Astrocyte (in vitro differentiated cells and primary cell): ENCODE measurements around the gene STAB2. TPM values are rescaled to one million over a fixed set of nuclear protein-coding genes. Genes with fewer than 3 reads are reported as not detected.

ENCODE experiments used
- DNase-seq: peaks from one replicate; pipeline ENCODE4 v3.0.0-alpha.2; 2010; ENCODE audit warnings: low read depth
- FAIRE-seq: peaks from 2 replicates; lab custom pipeline; 2011; peaks lifted over from hg19 to GRCh38; lab: Jason Lieb, UNC
- H2AFZ ChIP-seq: 2 replicates; pipeline ENCODE4 v1.6.0; 2012; ENCODE audit warnings: low read depth, low read length, inconsistent platforms
- H3K27ac ChIP-seq: 2 replicates; pipeline ENCODE4 v1.5.1; 2011; ENCODE audit warnings: low read depth, low read length, inconsistent platforms
- H3K27me3 ChIP-seq: 2 replicates; pipeline ENCODE4 v1.6.0; 2011; ENCODE audit warnings: low read length, inconsistent platforms; ENCODE audit not compliant: insufficient read depth
- H3K36me3 ChIP-seq: 2 replicates; pipeline ENCODE4 v1.5.1; 2011; ENCODE audit warnings: low read length, inconsistent platforms; ENCODE audit not compliant: insufficient read depth
- H3K4me1 ChIP-seq: 2 replicates; pipeline ENCODE4 v1.5.1; 2011; ENCODE audit warnings: low read length, inconsistent platforms; ENCODE audit not compliant: insufficient read depth
- H3K4me2 ChIP-seq: 2 replicates; pipeline ENCODE4 v1.6.0; 2012; ENCODE audit warnings: low read length, inconsistent platforms
- H3K4me3 ChIP-seq: 2 replicates; pipeline ENCODE4 v1.5.1; 2011; ENCODE audit warnings: low read depth, mild to moderate bottlenecking, low read length, inconsistent platforms; ENCODE audit not compliant: insufficient read depth
- H3K79me2 ChIP-seq: 2 replicates; pipeline ENCODE4 v1.6.0; 2012; ENCODE audit warnings: mild to moderate bottlenecking, low read length, inconsistent platforms; ENCODE audit not compliant: insufficient read depth
- H3K9ac ChIP-seq: 2 replicates; pipeline ENCODE4 v1.6.0; 2012; ENCODE audit warnings: mild to moderate bottlenecking, low read length, inconsistent platforms
- H3K9me3 ChIP-seq: 2 replicates; pipeline ENCODE4 v1.5.1; 2012; ENCODE audit warnings: low read depth, mild to moderate bottlenecking, low read length, inconsistent platforms; ENCODE audit not compliant: insufficient read depth
- H4K20me1 ChIP-seq: 2 replicates; pipeline ENCODE4 v1.6.0; 2012; ENCODE audit warnings: low read length, inconsistent platforms; ENCODE audit not compliant: insufficient read depth
- H3K27ac Mint-ChIP-seq: one replicate; pipeline ENCODE4 v1.8.0; 2021; ENCODE audit warnings: mild to moderate bottlenecking, mixed read lengths; ENCODE audit not compliant: unreplicated experiment
- H3K27me3 Mint-ChIP-seq: one replicate; pipeline ENCODE4 v1.8.0; 2021; ENCODE audit warnings: low read depth, mixed read lengths; ENCODE audit not compliant: unreplicated experiment
- H3K36me3 Mint-ChIP-seq: one replicate; pipeline ENCODE4 v1.8.0; 2021; ENCODE audit warnings: low read depth, mixed read lengths; ENCODE audit not compliant: unreplicated experiment
- H3K4me1 Mint-ChIP-seq: one replicate; pipeline ENCODE4 v1.8.0; 2021; ENCODE audit warnings: low read depth, mixed read lengths; ENCODE audit not compliant: unreplicated experiment
- H3K4me3 Mint-ChIP-seq: one replicate; pipeline ENCODE4 v1.8.0; 2021; ENCODE audit warnings: mild to moderate bottlenecking, moderate library complexity, mixed read lengths; ENCODE audit not compliant: unreplicated experiment
- H3K9me3 Mint-ChIP-seq: one replicate; pipeline ENCODE4 v1.8.0; 2021; ENCODE audit warnings: mild to moderate bottlenecking, mixed read lengths; ENCODE audit not compliant: unreplicated experiment
- EZH2 ChIP-seq: IDR thresholded peaks from 2 replicates; pipeline ENCODE4 v1.6.1; 2012; ENCODE audit warnings: mild to moderate bottlenecking, low read length, inconsistent platforms; ENCODE audit not compliant: insufficient read depth
- total RNA-seq: library from RNA; stranded (reverse); gene quantifications from 2 replicates; pipeline ENCODE4 v1.2.1, GENCODE V29; 2021
- TF ChIP-seq, protein P1 (sequence below): IDR thresholded peaks from 2 replicates; pipeline ENCODE4 v1.5.1; 2011; ENCODE audit warnings: low read depth, mild to moderate bottlenecking, inconsistent platforms, low read length, moderate library complexity; ENCODE audit not compliant: insufficient read depth

Gene STAB2
- total RNA-seq, 1 donor from 2014 or later: not detected

DNA sequence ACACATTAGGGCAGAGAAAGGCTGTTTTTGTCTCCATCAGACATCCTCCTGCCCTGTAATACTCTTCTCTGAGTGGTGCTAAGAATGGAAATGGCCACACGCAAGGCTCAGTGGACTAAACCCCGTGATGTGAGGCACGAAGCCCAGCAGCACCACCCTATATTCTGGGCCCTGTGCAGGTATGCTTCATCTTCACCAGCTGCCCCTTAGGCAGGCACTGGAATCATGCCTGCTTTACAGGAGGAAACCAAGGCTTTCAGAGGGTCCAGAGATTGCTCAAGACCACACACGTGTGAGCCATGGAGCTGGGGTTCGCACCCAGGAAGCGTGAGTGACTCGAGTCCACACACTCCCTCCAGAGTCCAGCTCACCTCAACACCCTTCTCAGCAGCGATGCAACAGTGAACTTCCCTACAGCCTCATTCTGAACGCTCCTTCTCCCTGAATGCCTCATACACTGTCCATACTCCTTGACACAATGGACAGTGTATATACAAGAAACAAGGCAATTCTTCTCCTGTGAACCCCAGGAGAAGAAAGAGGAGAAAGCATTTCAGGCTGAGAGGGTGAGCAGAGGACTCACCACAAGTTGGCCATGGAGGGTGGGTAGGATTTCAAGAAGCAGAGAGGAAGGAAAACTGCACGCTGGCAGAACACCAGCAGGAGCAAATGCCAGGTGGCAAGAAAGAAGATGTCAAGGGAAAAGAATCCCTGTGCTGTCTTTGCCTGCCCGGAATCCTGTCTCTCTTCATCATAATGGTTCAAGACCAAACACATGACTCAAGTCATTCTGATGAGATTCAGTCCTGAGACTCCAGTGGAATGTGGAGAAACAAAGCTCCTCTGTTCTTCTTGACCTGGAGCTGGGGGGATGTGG lies 214.9 kb downstream of the STAB2 start:
- Mint-ChIP-seq H3K4me1 (peaks cover 41% of the 10 kb centered on the region), H3K4me3 (peak overlapping the region; percentile 54), H3K27me3 (no peaks in the 10 kb centered on the region), H3K36me3 (peaks cover 10% of the 10 kb centered on the region), H3K27ac (peak overlapping the region; percentile 92), H3K9me3 (no peaks in the 10 kb centered on the region)
- Histone ChIP-seq H2AFZ (no peak overlapping the region), H3K36me3 (peaks cover 11% of the 10 kb centered on the region), H3K79me2 (peaks cover 16% of the 10 kb centered on the region), H3K4me2 (peak overlapping the region; percentile 66), H3K9me3 (no peaks in the 10 kb centered on the region), H3K4me1 (peaks cover 67% of the 10 kb centered on the region), H4K20me1 (peaks cover 2% of the 10 kb centered on the region), H3K9ac (peak overlapping the region; percentile 62), H3K27ac (peak overlapping the region; percentile 81), H3K27me3 (no peaks in the 10 kb centered on the region), H3K4me3 (no peak overlapping the region)
- peak; percentile 20 for FAIRE-seq
- peak; percentile 93 for DNase-seq
- TF ChIP-seq EZH2: no peak

DNA sequence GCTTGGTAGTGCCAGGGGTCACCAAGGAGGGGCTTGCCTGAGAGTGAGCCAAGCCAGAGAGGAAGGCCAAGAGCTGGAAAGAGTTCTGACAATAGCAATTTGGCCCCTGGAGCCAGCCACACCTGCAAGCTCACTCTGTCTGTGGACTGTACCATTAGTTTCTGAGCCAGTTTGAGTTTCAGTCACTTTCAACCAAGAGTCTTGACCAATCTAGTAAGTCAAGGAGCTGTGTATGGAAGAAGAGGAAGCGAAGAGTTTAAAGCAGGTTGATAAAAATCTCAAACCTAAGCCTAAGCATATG lies 215.5 kb downstream of the STAB2 start:
- Mint-ChIP-seq H3K9me3 (no peaks in the 10 kb centered on the region), H3K36me3 (peaks cover 10% of the 10 kb centered on the region), H3K27me3 (no peaks in the 10 kb centered on the region), H3K4me1 (peaks cover 44% of the 10 kb centered on the region), H3K4me3 (peak overlapping the region; percentile 54), H3K27ac (peak overlapping the region; percentile 92)
- peak overlapping the region; percentile 66 for H3K4me2 ChIP-seq
- H3K9ac ChIP-seq: peak overlapping the region; percentile 35
- H3K36me3 ChIP-seq: peaks cover 8% of the 10 kb centered on the region
- no peak overlapping the region for H2AFZ ChIP-seq
- H3K27ac ChIP-seq: peak overlapping the region; percentile 81
- H3K4me3 ChIP-seq: no peak overlapping the region
- DNase-seq (no peak), FAIRE-seq (no peak)
- H3K27me3 ChIP-seq: no peaks in the 10 kb centered on the region
- H3K9me3 ChIP-seq: no peaks in the 10 kb centered on the region
- TF ChIP-seq, protein P1, sequence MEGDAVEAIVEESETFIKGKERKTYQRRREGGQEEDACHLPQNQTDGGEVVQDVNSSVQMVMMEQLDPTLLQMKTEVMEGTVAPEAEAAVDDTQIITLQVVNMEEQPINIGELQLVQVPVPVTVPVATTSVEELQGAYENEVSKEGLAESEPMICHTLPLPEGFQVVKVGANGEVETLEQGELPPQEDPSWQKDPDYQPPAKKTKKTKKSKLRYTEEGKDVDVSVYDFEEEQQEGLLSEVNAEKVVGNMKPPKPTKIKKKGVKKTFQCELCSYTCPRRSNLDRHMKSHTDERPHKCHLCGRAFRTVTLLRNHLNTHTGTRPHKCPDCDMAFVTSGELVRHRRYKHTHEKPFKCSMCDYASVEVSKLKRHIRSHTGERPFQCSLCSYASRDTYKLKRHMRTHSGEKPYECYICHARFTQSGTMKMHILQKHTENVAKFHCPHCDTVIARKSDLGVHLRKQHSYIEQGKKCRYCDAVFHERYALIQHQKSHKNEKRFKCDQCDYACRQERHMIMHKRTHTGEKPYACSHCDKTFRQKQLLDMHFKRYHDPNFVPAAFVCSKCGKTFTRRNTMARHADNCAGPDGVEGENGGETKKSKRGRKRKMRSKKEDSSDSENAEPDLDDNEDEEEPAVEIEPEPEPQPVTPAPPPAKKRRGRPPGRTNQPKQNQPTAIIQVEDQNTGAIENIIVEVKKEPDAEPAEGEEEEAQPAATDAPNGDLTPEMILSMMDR: no peak
- no peak for TF ChIP-seq EZH2
- peaks cover 72% of the 10 kb centered on the region for H3K4me1 ChIP-seq
- H4K20me1 ChIP-seq: peaks cover 4% of the 10 kb centered on the region
- H3K79me2 ChIP-seq: peaks cover 22% of the 10 kb centered on the region

DNA sequence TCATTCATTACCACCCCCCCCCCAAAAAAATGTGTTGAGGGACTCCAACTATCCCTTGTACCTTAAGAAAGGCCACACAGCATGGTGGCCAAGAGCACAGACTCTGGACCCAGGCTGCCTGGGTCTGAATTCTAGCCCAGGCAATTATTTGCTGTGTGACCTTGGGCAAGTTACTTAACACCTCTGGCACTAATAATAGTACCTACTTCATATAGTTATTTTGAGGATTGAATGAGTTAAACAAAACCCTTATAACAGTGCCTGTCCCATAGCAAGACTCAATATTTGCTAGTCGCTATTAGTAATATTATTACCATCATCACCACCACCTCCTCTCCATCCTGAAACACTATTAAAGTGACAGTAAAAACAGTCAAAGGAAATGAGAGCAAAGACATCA lies 216.8 kb downstream of the STAB2 start:
- no peaks in the 10 kb centered on the region for H3K36me3 ChIP-seq
- Mint-ChIP-seq H3K4me1 (peaks cover 44% of the 10 kb centered on the region), H3K27me3 (no peaks in the 10 kb centered on the region), H3K36me3 (peaks cover 10% of the 10 kb centered on the region), H3K4me3 (no peak overlapping the region), H3K27ac (no peak overlapping the region), H3K9me3 (no peaks in the 10 kb centered on the region)
- no peak overlapping the region for H2AFZ ChIP-seq
- H3K79me2 ChIP-seq: peaks cover 34% of the 10 kb centered on the region
- H3K9ac ChIP-seq: no peak overlapping the region
- no peak overlapping the region for H3K4me3 ChIP-seq
- H3K27ac ChIP-seq: no peak overlapping the region
- H3K4me2 ChIP-seq: no peak overlapping the region
- no peaks in the 10 kb centered on the region for H3K27me3 ChIP-seq
- H4K20me1 ChIP-seq: peaks cover 4% of the 10 kb centered on the region
- TF ChIP-seq, protein P1: no peak
- no peak for TF ChIP-seq EZH2
- DNase-seq (no peak), FAIRE-seq (no peak)
- H3K9me3 ChIP-seq: no peaks in the 10 kb centered on the region
- peaks cover 76% of the 10 kb centered on the region for H3K4me1 ChIP-seq
